ENCODE data around the gene RAD51B.

The RAD51B gene

GRCh38 chr14:68475802-68476201 lies 656.2 kb downstream of the RAD51B start:
- no peak for DNase-seq (ENCODE audit: low read depth, low spot score)
- TF ChIP-seq EZH2 (IDR thresholded peaks at IDR 0.05) (no peak), POLR2AphosphoS5 (IDR thresholded peaks at IDR 0.05; ENCODE audit: borderline replicate concordance, low read depth, low read length) (no peak), FOXP2 (optimal IDR thresholded peaks at IDR 0.05; ENCODE audit: control extremely low read depth, extremely low read length, insufficient read depth) (no peak)
- H3K4me3 ChIP-seq: no peak overlapping the region
- no peak overlapping the region for H3K27ac ChIP-seq
- no peaks in the 10 kb centered on the region for H3K9me3 ChIP-seq (ENCODE audit: low read depth, low read length)
- H3K36me3 ChIP-seq (ENCODE audit: insufficient read depth, low read length): no peaks in the 10 kb centered on the region
- no peak overlapping the region for H3K9ac ChIP-seq (ENCODE audit: insufficient read length)

GRCh38 chr14:68476212-68477109 lies 656.9 kb downstream of the RAD51B start:
- H3K27ac ChIP-seq: no peak overlapping the region
- no peaks in the 10 kb centered on the region for H3K36me3 ChIP-seq (ENCODE audit: insufficient read depth, low read length)
- no peaks in the 10 kb centered on the region for H3K9me3 ChIP-seq (ENCODE audit: low read depth, low read length)
- no peak overlapping the region for H3K9ac ChIP-seq (ENCODE audit: insufficient read length)
- TF ChIP-seq POLR2AphosphoS5 (IDR thresholded peaks at IDR 0.05; ENCODE audit: borderline replicate concordance, low read depth, low read length): no peak
- no peak for DNase-seq (ENCODE audit: low read depth, low spot score)
- H3K4me3 ChIP-seq: no peak overlapping the region

GRCh38 chr14:68477110-68477455 lies 657.5 kb downstream of the RAD51B start:
- no peak for DNase-seq (ENCODE audit: low read depth, low spot score)
- Histone ChIP-seq H3K36me3 (ENCODE audit: insufficient read depth, low read length) (no peaks in the 10 kb centered on the region), H3K27ac (no peak overlapping the region), H3K9me3 (ENCODE audit: low read depth, low read length) (no peaks in the 10 kb centered on the region), H3K4me3 (no peak overlapping the region), H3K9ac (ENCODE audit: insufficient read length) (no peak overlapping the region)
- TF ChIP-seq EZH2 (IDR thresholded peaks at IDR 0.05) (no peak), POLR2AphosphoS5 (IDR thresholded peaks at IDR 0.05; ENCODE audit: borderline replicate concordance, low read depth, low read length) (no peak), FOXP2 (optimal IDR thresholded peaks at IDR 0.05; ENCODE audit: control extremely low read depth, extremely low read length, insufficient read depth) (no peak)

- TF ChIP-seq EZH2 (IDR thresholded peaks at IDR 0.05): no peak
- no peak for TF ChIP-seq FOXP2 (optimal IDR thresholded peaks at IDR 0.05; ENCODE audit: control extremely low read depth, extremely low read length, insufficient read depth)
- no peak for TF ChIP-seq POLR2AphosphoS5 (IDR thresholded peaks at IDR 0.05; ENCODE audit: borderline replicate concordance, low read depth, low read length)
- H3K27ac ChIP-seq: no peak overlapping the region
Measured at GRCh38 chr14:68477461-68478085, 658.0 kb downstream of the RAD51B start.

GRCh38 chr14:68479247-68479646 lies 659.7 kb downstream of the RAD51B start:
- H3K27ac ChIP-seq: no peak overlapping the region
- no peak for TF ChIP-seq POLR2AphosphoS5 (IDR thresholded peaks at IDR 0.05; ENCODE audit: borderline replicate concordance, low read depth, low read length)
- TF ChIP-seq EZH2 (IDR thresholded peaks at IDR 0.05): no peak
- no peak for TF ChIP-seq FOXP2 (optimal IDR thresholded peaks at IDR 0.05; ENCODE audit: control extremely low read depth, extremely low read length, insufficient read depth)
- H3K9me3 ChIP-seq (ENCODE audit: low read depth, low read length): no peaks in the 10 kb centered on the region
- H3K36me3 ChIP-seq (ENCODE audit: insufficient read depth, low read length): no peaks in the 10 kb centered on the region
- no peak overlapping the region for H3K9ac ChIP-seq (ENCODE audit: insufficient read length)
- H3K4me3 ChIP-seq: no peak overlapping the region
- no peak for DNase-seq (ENCODE audit: low read depth, low spot score)

More at GRCh38 chr14:68477461-68478085, 658.0 kb downstream of the RAD51B start:
- no peak overlapping the region for H3K9ac ChIP-seq (ENCODE audit: insufficient read length)
- H3K4me3 ChIP-seq: no peak overlapping the region
- H3K36me3 ChIP-seq (ENCODE audit: insufficient read depth, low read length): no peaks in the 10 kb centered on the region
- no peaks in the 10 kb centered on the region for H3K9me3 ChIP-seq (ENCODE audit: low read depth, low read length)
- DNase-seq (ENCODE audit: low read depth, low spot score): no peak

GRCh38 chr14:68482018-68482417 lies 662.4 kb downstream of the RAD51B start:
- Histone ChIP-seq H3K9me3 (ENCODE audit: low read depth, low read length) (no peaks in the 10 kb centered on the region), H3K36me3 (ENCODE audit: insufficient read depth, low read length) (no peaks in the 10 kb centered on the region), H3K27ac (no peak overlapping the region), H3K4me3 (no peak overlapping the region), H3K9ac (ENCODE audit: insufficient read length) (no peak overlapping the region)
- no peak for DNase-seq (ENCODE audit: low read depth, low spot score)
- no peak for TF ChIP-seq FOXP2 (optimal IDR thresholded peaks at IDR 0.05; ENCODE audit: control extremely low read depth, extremely low read length, insufficient read depth)
- no peak for TF ChIP-seq EZH2 (IDR thresholded peaks at IDR 0.05)
- TF ChIP-seq POLR2AphosphoS5 (IDR thresholded peaks at IDR 0.05; ENCODE audit: borderline replicate concordance, low read depth, low read length): no peak

GRCh38 chr14:68482772-68483395 lies 663.3 kb downstream of the RAD51B start:
- peak overlapping the region; percentile 44; the same call in 1 of the 2 replicates for H3K4me3 ChIP-seq
- H3K27ac ChIP-seq: peak overlapping the region; percentile 92
- H3K9ac ChIP-seq (ENCODE audit: insufficient read length): no peak overlapping the region
- no peak for TF ChIP-seq FOXP2 (optimal IDR thresholded peaks at IDR 0.05; ENCODE audit: control extremely low read depth, extremely low read length, insufficient read depth)
- TF ChIP-seq POLR2AphosphoS5 (IDR thresholded peaks at IDR 0.05; ENCODE audit: borderline replicate concordance, low read depth, low read length): no peak
- no peak for TF ChIP-seq EZH2 (IDR thresholded peaks at IDR 0.05)
- no peak for DNase-seq (ENCODE audit: low read depth, low spot score)
- H3K36me3 ChIP-seq (ENCODE audit: insufficient read depth, low read length): no peaks in the 10 kb centered on the region
- H3K9me3 ChIP-seq (ENCODE audit: low read depth, low read length): no peaks in the 10 kb centered on the region

GRCh38 chr14:68486033-68486732 lies 666.6 kb downstream of the RAD51B start:
- no peaks in the 10 kb centered on the region for H3K9me3 ChIP-seq (ENCODE audit: low read depth, low read length)
- no peak for DNase-seq (ENCODE audit: low read depth, low spot score)
- no peak for TF ChIP-seq EZH2 (IDR thresholded peaks at IDR 0.05)
- no peak for TF ChIP-seq FOXP2 (optimal IDR thresholded peaks at IDR 0.05; ENCODE audit: control extremely low read depth, extremely low read length, insufficient read depth)
- TF ChIP-seq POLR2AphosphoS5 (IDR thresholded peaks at IDR 0.05; ENCODE audit: borderline replicate concordance, low read depth, low read length): no peak
- H3K4me3 ChIP-seq: no peak overlapping the region
- no peak overlapping the region for H3K27ac ChIP-seq
- no peaks in the 10 kb centered on the region for H3K36me3 ChIP-seq (ENCODE audit: insufficient read depth, low read length)
- H3K9ac ChIP-seq (ENCODE audit: insufficient read length): no peak overlapping the region
